Bone marrow (tissue), 2 donors: ENCODE data around the gene EDARADD.
"Not testable (repeated sequence)": the region's sequence is repeated elsewhere in the genome, so short reads cannot be mapped to it uniquely, and the experiment has no call there.

ENCODE experiments used
- DNase-seq, 2 donors: peaks; one replicate each; lab custom pipeline; 2025; lab: John Stamatoyannopoulos, UW

EDARADD gene

GRCh38 chr1:236438614-236439013 lies 44.5 kb downstream of the EDARADD start:
- DNase-seq = no peak

- no peak for DNase-seq
These were observed 46.3 kb downstream of the EDARADD start for GRCh38 chr1:236440373-236440772.

GRCh38 chr1:236450779-236451178 lies 56.7 kb downstream of the EDARADD start:
- DNase-seq = no peak

GRCh38 chr1:236451796-236452373 lies 57.8 kb downstream of the EDARADD start:
- DNase-seq = no peak

GRCh38 chr1:236455243-236455642 lies 61.2 kb downstream of the EDARADD start:
- no peak for DNase-seq

- DNase-seq = no peak
These were observed 63.7 kb downstream of the EDARADD start for GRCh38 chr1:236457775-236458174.

- DNase-seq = no peak
These were observed 64.9 kb downstream of the EDARADD start for GRCh38 chr1:236458996-236459395.

- DNase-seq = no peak
These were observed 66.0 kb downstream of the EDARADD start for GRCh38 chr1:236460103-236460502.

- DNase-seq = not testable (repeated sequence)
These were observed 70.1 kb downstream of the EDARADD start for GRCh38 chr1:236464197-236464596.

- DNase-seq = no peak
These were observed 71.3 kb downstream of the EDARADD start for GRCh38 chr1:236465231-236465958.

GRCh38 chr1:236465959-236466303 lies 71.8 kb downstream of the EDARADD start:
- DNase-seq = no peak

- no peak for DNase-seq
These were observed 73.2 kb downstream of the EDARADD start for GRCh38 chr1:236467327-236467641.

- no peak for DNase-seq
These were observed 74.5 kb downstream of the EDARADD start for GRCh38 chr1:236468625-236469024.

GRCh38 chr1:236469466-236469865 lies 75.4 kb downstream of the EDARADD start:
- no peak for DNase-seq

GRCh38 chr1:236471096-236471495 lies 77.0 kb downstream of the EDARADD start:
- DNase-seq = no peak

- no peak for DNase-seq
These were observed 77.6 kb downstream of the EDARADD start for GRCh38 chr1:236471653-236472052.

GRCh38 chr1:236472850-236473788 lies 79.0 kb downstream of the EDARADD start:
- DNase-seq = no peak

GRCh38 chr1:236476019-236476418 lies 81.9 kb downstream of the EDARADD start:
- DNase-seq = no peak

GRCh38 chr1:236480758-236481436 lies 86.8 kb downstream of the EDARADD start:
- DNase-seq = no peak

- DNase-seq = no peak
These were observed 90.4 kb downstream of the EDARADD start for GRCh38 chr1:236484310-236484971.

- DNase-seq = no peak
These were observed 92.4 kb downstream of the EDARADD start for GRCh38 chr1:236486356-236487002.
